Measurements from ENCODE around the gene ANGPTL4. TPM values are rescaled to one million over a fixed set of nuclear protein-coding genes. Genes with fewer than 3 reads are reported as not detected.
A peak's percentile ranks its signal among the peaks of the same experiment; 100 is the strongest.

Gene ANGPTL4
- total and polyA plus RNA-seq, 2 of the 13 experiments (the other 11 are each of a cell fraction or from before 2014, with no cell fraction given), result 0.80 to 21.7 TPM

DNA sequence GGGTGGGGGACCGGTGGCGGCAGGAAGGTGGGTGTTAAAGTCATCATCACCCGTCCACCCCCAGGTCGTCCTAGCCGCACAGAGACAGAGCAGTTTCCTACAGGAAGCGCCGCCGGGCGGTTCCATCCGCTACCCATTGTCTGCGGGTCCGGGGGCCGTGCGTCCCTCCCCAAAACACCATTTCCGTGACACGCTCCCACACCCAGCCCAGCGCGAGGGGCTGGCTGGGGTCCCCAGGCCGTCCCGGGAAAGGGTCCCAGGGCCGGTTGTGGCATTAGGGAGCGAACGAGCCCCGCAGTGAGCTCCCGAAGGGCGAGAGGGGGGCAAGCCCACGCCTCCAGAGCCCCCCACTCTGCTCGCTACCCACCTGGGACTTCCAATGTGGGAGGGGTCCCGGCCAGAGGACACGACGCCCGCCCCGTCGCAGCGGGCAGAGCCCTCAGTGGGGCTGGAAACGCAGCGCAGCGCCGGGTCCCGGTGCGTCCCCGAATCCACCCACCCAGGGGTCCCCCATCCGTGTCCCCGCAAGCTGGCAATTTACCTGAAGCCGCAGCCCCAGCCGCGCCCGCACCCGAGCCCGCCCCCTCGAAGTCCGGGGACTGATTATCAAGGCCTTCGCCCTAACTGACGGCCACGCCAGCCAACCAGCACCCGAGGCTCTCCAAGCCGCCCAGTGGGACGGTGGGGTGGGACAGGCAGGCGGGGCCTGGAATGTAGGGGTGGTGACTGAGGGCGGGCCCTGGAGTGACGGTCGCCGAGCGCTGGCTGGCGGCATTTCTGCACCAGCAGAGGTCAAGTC, 21.1 kb upstream of the ANGPTL4 start, which contains the start of gene KANK3 (continued):
- TF ChIP-seq ZBTB4 (CRISPR knock-in tag; IDR thresholded peaks at IDR 0.05; ENCODE audit: borderline replicate concordance) (no peak), GTF2F1 (IDR thresholded peaks at IDR 0.05; ENCODE audit: low read length) (no peak), ZNF572 (CRISPR knock-in tag; IDR thresholded peaks at IDR 0.05) (0 out of 2 replicates have a peak, but pooled peaks have one; percentile 31), ZNF136 (CRISPR knock-in tag; IDR thresholded peaks at IDR 0.05; ENCODE audit: low read depth) (no peak), CREM (IDR thresholded peaks at IDR 0.05) (no peak), CREM (CRISPR knock-in tag; IDR thresholded peaks at IDR 0.05) (no peak), PTBP1 (IDR thresholded peaks at IDR 0.05; ENCODE audit: low read depth, low read length, poor library complexity, severe bottlenecking) (no peak), ZNF124 (CRISPR knock-in tag; IDR thresholded peaks at IDR 0.05) (no peak), FOXA3 (CRISPR knock-in tag; IDR thresholded peaks at IDR 0.05) (no peak), SP2 (CRISPR knock-in tag; IDR thresholded peaks at IDR 0.05) (peak; percentile 98), SP4 (CRISPR knock-in tag; IDR thresholded peaks at IDR 0.05) (peak; percentile 96), ZMYM4 (CRISPR knock-in tag; IDR thresholded peaks at IDR 0.05) (peak; percentile 20; the same call in 1 of the 2 replicates), ZMAT3 (CRISPR knock-in tag; conservative IDR thresholded peaks at IDR 0.05) (peak; percentile 41; the same call in 1 of the 2 replicates), MYC (CRISPR knock-in tag; IDR thresholded peaks at IDR 0.05; ENCODE audit: borderline replicate concordance) (peak; percentile 24; the same call in 1 of the 2 replicates), KDM2A (CRISPR knock-in tag; IDR thresholded peaks at IDR 0.05; ENCODE audit: borderline replicate concordance, low read depth) (peak; percentile 87; the same call in 1 of the 2 replicates)
- TF ChIP-seq, protein P1, sequence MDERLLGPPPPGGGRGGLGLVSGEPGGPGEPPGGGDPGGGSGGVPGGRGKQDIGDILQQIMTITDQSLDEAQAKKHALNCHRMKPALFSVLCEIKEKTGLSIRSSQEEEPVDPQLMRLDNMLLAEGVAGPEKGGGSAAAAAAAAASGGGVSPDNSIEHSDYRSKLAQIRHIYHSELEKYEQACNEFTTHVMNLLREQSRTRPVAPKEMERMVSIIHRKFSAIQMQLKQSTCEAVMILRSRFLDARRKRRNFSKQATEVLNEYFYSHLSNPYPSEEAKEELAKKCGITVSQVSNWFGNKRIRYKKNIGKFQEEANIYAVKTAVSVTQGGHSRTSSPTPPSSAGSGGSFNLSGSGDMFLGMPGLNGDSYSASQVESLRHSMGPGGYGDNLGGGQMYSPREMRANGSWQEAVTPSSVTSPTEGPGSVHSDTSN (CRISPR knock-in tag; IDR thresholded peaks at IDR 0.05), result peak; percentile 96
- TF ChIP-seq, protein P2, sequence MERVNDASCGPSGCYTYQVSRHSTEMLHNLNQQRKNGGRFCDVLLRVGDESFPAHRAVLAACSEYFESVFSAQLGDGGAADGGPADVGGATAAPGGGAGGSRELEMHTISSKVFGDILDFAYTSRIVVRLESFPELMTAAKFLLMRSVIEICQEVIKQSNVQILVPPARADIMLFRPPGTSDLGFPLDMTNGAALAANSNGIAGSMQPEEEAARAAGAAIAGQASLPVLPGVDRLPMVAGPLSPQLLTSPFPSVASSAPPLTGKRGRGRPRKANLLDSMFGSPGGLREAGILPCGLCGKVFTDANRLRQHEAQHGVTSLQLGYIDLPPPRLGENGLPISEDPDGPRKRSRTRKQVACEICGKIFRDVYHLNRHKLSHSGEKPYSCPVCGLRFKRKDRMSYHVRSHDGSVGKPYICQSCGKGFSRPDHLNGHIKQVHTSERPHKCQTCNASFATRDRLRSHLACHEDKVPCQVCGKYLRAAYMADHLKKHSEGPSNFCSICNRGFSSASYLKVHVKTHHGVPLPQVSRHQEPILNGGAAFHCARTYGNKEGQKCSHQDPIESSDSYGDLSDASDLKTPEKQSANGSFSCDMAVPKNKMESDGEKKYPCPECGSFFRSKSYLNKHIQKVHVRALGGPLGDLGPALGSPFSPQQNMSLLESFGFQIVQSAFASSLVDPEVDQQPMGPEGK (CRISPR knock-in tag; IDR thresholded peaks at IDR 0.05), result 0 out of 2 replicates have a peak, but pooled peaks have one; percentile 44
- TF ChIP-seq, protein P3, sequence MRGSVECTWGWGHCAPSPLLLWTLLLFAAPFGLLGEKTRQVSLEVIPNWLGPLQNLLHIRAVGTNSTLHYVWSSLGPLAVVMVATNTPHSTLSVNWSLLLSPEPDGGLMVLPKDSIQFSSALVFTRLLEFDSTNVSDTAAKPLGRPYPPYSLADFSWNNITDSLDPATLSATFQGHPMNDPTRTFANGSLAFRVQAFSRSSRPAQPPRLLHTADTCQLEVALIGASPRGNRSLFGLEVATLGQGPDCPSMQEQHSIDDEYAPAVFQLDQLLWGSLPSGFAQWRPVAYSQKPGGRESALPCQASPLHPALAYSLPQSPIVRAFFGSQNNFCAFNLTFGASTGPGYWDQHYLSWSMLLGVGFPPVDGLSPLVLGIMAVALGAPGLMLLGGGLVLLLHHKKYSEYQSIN (CRISPR knock-in tag; IDR thresholded peaks at IDR 0.05; ENCODE audit: borderline replicate concordance), result no peak
- TF ChIP-seq, protein P4, sequence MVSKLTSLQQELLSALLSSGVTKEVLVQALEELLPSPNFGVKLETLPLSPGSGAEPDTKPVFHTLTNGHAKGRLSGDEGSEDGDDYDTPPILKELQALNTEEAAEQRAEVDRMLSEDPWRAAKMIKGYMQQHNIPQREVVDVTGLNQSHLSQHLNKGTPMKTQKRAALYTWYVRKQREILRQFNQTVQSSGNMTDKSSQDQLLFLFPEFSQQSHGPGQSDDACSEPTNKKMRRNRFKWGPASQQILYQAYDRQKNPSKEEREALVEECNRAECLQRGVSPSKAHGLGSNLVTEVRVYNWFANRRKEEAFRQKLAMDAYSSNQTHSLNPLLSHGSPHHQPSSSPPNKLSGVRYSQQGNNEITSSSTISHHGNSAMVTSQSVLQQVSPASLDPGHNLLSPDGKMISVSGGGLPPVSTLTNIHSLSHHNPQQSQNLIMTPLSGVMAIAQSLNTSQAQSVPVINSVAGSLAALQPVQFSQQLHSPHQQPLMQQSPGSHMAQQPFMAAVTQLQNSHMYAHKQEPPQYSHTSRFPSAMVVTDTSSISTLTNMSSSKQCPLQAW (CRISPR knock-in tag; IDR thresholded peaks at IDR 0.05), result 0 out of 2 replicates have a peak, but pooled peaks have one; percentile 23
